ENCODE results near the gene TMEM225B.

- TF ChIP-seq CTCF (IDR thresholded peaks at IDR 0.05) (no peak), ZFX (IDR thresholded peaks at IDR 0.05; ENCODE audit: borderline replicate concordance) (no peak)
Observed at GRCh38 chr7:99563650-99564049, 34.4 kb upstream of the TMEM225B start.

Measured in 22Rv1 (cell line).